CMK (cell line): ENCODE measurements around the gene BUB1.
"Not testable (repeated sequence)": the region's sequence is repeated elsewhere in the genome, so short reads cannot be mapped to it uniquely, and the experiment has no call there.

ENCODE experiments used
- DNase-seq: peaks from one replicate; pipeline ENCODE4 v3.0.0-alpha.2; 2010; ENCODE audit warnings: low read depth

Gene BUB1

GRCh38 chr2:110655701-110656100 is 22.2 kb downstream of the BUB1 start:
- DNase-seq: no peak

- DNase-seq: no peak
Measured at GRCh38 chr2:110653861-110654260, 24.0 kb downstream of the BUB1 start.

GRCh38 chr2:110650346-110650745 is 27.5 kb downstream of the BUB1 start:
- no peak for DNase-seq

- no peak for DNase-seq
Measured at GRCh38 chr2:110647777-110648176, 30.1 kb downstream of the BUB1 start.

GRCh38 chr2:110645616-110646015 is 32.2 kb downstream of the BUB1 start:
- DNase-seq: no peak

GRCh38 chr2:110644357-110644756 is 33.5 kb downstream of the BUB1 start:
- DNase-seq: no peak

GRCh38 chr2:110642360-110642759 is 35.5 kb downstream of the BUB1 start:
- no peak for DNase-seq

- DNase-seq: no peak
Measured at GRCh38 chr2:110639972-110640371, 37.9 kb downstream of the BUB1 start.

GRCh38 chr2:110638952-110639695 is 38.7 kb downstream of the BUB1 start:
- DNase-seq: no peak

GRCh38 chr2:110638004-110638403 is 39.9 kb downstream of the BUB1 start:
- DNase-seq: no peak

GRCh38 chr2:110637093-110637492 is 40.8 kb downstream of the BUB1 start:
- no peak for DNase-seq

- DNase-seq: not testable (repeated sequence)
Measured at GRCh38 chr2:110635949-110636628, 41.8 kb downstream of the BUB1 start.

- not testable (repeated sequence) for DNase-seq
Measured at GRCh38 chr2:110627348-110627747, 50.5 kb downstream of the BUB1 start.

- not testable (repeated sequence) for DNase-seq
Measured at GRCh38 chr2:110619326-110619939, 58.4 kb downstream of the BUB1 start.

GRCh38 chr2:110613927-110614326 is 63.9 kb downstream of the BUB1 start:
- not testable (repeated sequence) for DNase-seq

GRCh38 chr2:110610613-110611250 is 67.1 kb downstream of the BUB1 start:
- DNase-seq: not testable (repeated sequence)

- DNase-seq: not testable (repeated sequence)
Measured at GRCh38 chr2:110609843-110610612, 67.8 kb downstream of the BUB1 start.

- not testable (repeated sequence) for DNase-seq
Measured at GRCh38 chr2:110608788-110609502, 68.9 kb downstream of the BUB1 start.

GRCh38 chr2:110605057-110605456 is 72.8 kb downstream of the BUB1 start:
- not testable (repeated sequence) for DNase-seq

- not testable (repeated sequence) for DNase-seq
Measured at GRCh38 chr2:110603917-110604591, 73.8 kb downstream of the BUB1 start.
